H1 (cell line): ENCODE results near the gene LRIT2.

Source experiments
- BRCA1 ChIP-seq: IDR thresholded peaks from 2 replicates; pipeline ENCODE4 v1.6.1; 2012; ENCODE audit warnings: low read depth, low read length, improper control_type of control experiment
- CEBPB ChIP-seq: IDR thresholded peaks from 2 replicates; pipeline ENCODE4 v1.6.1; 2012; ENCODE audit warnings: low read depth, low read length
- CTCF ChIP-seq, 3 experiments: IDR thresholded peaks; 1 replicate in 2 of 3; 2 replicates in 1 of 3; pipeline versions ENCODE4 v1.5.1 to v1.6.1; 2011; ENCODE audit warnings: low read length in 3 of 3, mild to moderate bottlenecking in 3 of 3, inconsistent platforms in 2 of 3, low read depth in 1 of 3, moderate library complexity in 1 of 3; ENCODE audit not compliant: insufficient read depth in 1 of 3; ENCODE audit errors: control extremely low read depth in 1 of 3
- EZH2 ChIP-seq: fragments of 200-600 bp; sonication (generic); IDR thresholded peaks from 2 replicates; pipeline ENCODE4 v1.7.1; 2012; ENCODE audit warnings: low read depth, mild to moderate bottlenecking, moderate library complexity, low read length, inconsistent platforms; ENCODE audit not compliant: severe bottlenecking
- JUND ChIP-seq: IDR thresholded peaks from 2 replicates; pipeline ENCODE4 v1.6.1; 2011; ENCODE audit warnings: mild to moderate bottlenecking, improper control_type of control experiment, low read length
- POLR2A ChIP-seq, 2 experiments: IDR thresholded peaks; 1 replicate in 1 of 2; 2 replicates in 1 of 2; pipeline ENCODE4 v1.6.1; 2011; ENCODE audit warnings: low read depth in 2 of 2, low read length in 2 of 2, mild to moderate bottlenecking in 2 of 2; ENCODE audit errors: control extremely low read depth in 1 of 2
- POLR2AphosphoS5 ChIP-seq: IDR thresholded peaks from 2 replicates; pipeline ENCODE4 v1.6.1; 2011; ENCODE audit warnings: low read depth, low read length
- SIN3A ChIP-seq, 2 experiments: IDR thresholded peaks in 1 of 2; conservative IDR thresholded peaks in 1 of 2; 2 replicates each; pipeline ENCODE4 v1.6.1; 2011 to 2012; ENCODE audit warnings: low read length in 2 of 2, improper control_type of control experiment in 1 of 2, low read depth in 1 of 2, mild to moderate bottlenecking in 1 of 2
- TAF1 ChIP-seq: IDR thresholded peaks from 2 replicates; pipeline ENCODE4 v1.6.1; 2011; ENCODE audit warnings: mild to moderate bottlenecking, low read depth, low read length
- ZNF274 ChIP-seq: IDR thresholded peaks from 2 replicates; pipeline ENCODE4 v1.7.0; 2012; ENCODE audit warnings: low read length, borderline replicate concordance; ENCODE audit errors: extremely low read depth
- TF ChIP-seq, protein P1 (sequence below): IDR thresholded peaks from 2 replicates; pipeline ENCODE4 v1.6.1; 2012; ENCODE audit warnings: inconsistent platforms

DNA sequence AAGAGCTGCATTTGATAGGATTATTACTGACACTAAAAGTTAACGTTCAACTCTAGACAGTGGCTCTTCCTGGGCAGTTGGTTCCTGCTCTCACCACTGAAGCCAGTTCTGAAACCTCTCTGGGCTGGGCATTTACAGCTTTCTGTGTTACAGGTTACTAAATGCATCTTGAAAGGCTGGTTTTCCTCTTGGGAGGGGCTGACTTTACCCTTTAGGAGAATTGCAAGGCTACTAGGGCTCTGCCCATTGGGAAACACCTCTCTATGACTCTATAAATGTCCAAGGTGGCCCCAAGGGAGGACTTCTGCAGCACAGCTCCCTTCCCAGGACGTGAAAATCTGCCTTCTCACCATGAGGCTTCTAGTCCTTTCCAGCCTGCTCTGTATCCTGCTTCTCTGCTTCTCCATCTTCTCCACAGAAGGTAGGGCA, 51.8 kb downstream of the LRIT2 start, which contains the start of gene GPR15LG:
- TF ChIP-seq CTCF (IDR thresholded peaks at IDR 0.05; ENCODE audit: control extremely low read depth in 1 of 3, insufficient read depth in 1 of 3, low read depth in 1 of 3, low read length in 3 of 3) (no peak), POLR2AphosphoS5 (no peak), EZH2 (no peak), BRCA1 (no peak), ZNF274 (no peak), CEBPB (no peak), TAF1 (no peak), SIN3A (conservative IDR thresholded peaks at IDR 0.05 in 1 of 2, IDR thresholded peaks at IDR 0.05 in 1 of 2; ENCODE audit: low read depth in 1 of 2, low read length in 2 of 2) (no peak), POLR2A (IDR thresholded peaks at IDR 0.05; ENCODE audit: control extremely low read depth in 1 of 2, low read depth in 2 of 2, low read length in 2 of 2) (no peak), JUND (no peak)
- TF ChIP-seq, protein P1, sequence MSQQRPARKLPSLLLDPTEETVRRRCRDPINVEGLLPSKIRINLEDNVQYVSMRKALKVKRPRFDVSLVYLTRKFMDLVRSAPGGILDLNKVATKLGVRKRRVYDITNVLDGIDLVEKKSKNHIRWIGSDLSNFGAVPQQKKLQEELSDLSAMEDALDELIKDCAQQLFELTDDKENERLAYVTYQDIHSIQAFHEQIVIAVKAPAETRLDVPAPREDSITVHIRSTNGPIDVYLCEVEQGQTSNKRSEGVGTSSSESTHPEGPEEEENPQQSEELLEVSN: no peak
